GM15510 (cell line): ENCODE data around the gene MTCH1.

Source experiments
- POLR2A ChIP-seq: IDR thresholded peaks from 3 replicates; pipeline ENCODE4 v1.6.1; 2011; ENCODE audit warnings: borderline replicate concordance; ENCODE audit not compliant: insufficient read length; ENCODE audit errors: extremely low read depth

Gene MTCH1

GRCh38 chr6:36970892-36971842 lies 14.8 kb downstream of the MTCH1 start:
- no peak for TF ChIP-seq POLR2A

GRCh38 chr6:36969988-36970891 lies 15.8 kb downstream of the MTCH1 start:
- TF ChIP-seq POLR2A = no peak

- TF ChIP-seq POLR2A = no peak
These were observed 16.7 kb downstream of the MTCH1 start for GRCh38 chr6:36969240-36969691.

- no peak for TF ChIP-seq POLR2A
These were observed 17.6 kb downstream of the MTCH1 start for GRCh38 chr6:36968266-36968977.

GRCh38 chr6:36967757-36968156 lies 18.2 kb downstream of the MTCH1 start:
- no peak for TF ChIP-seq POLR2A

- TF ChIP-seq POLR2A = no peak
These were observed 18.7 kb downstream of the MTCH1 start for GRCh38 chr6:36967301-36967700.

- no peak for TF ChIP-seq POLR2A
These were observed 21.1 kb downstream of the MTCH1 start for GRCh38 chr6:36964908-36965307.

GRCh38 chr6:36964349-36964748 lies 21.6 kb downstream of the MTCH1 start:
- TF ChIP-seq POLR2A = no peak

- no peak for TF ChIP-seq POLR2A
These were observed 22.3 kb downstream of the MTCH1 start for GRCh38 chr6:36963451-36964290.

GRCh38 chr6:36962874-36963273 lies 23.1 kb downstream of the MTCH1 start:
- no peak for TF ChIP-seq POLR2A

GRCh38 chr6:36961441-36962435 lies 24.3 kb downstream of the MTCH1 start:
- no peak for TF ChIP-seq POLR2A

- no peak for TF ChIP-seq POLR2A
These were observed 26.3 kb downstream of the MTCH1 start for GRCh38 chr6:36959555-36960250.
